Liver (tissue), 9 donors: ENCODE data around the gene GALNT17. TPM values are rescaled to one million over a fixed set of nuclear protein-coding genes. Genes with fewer than 3 reads are reported as not detected.

Experiments
- DNase-seq: peaks from one replicate; pipeline ENCODE4 v3.0.0-alpha.2; 2017; ENCODE audit warnings: low spot score
- H3K27ac ChIP-seq, 2 donors: one replicate each; pipeline ENCODE4 v1.7.0; 2013; ENCODE audit warnings: inconsistent platforms in 2 of 2, low read length in 2 of 2, control low read depth in 1 of 2, low read depth in 1 of 2, mild to moderate bottlenecking in 1 of 2
- H3K27me3 ChIP-seq, 4 donors: one replicate each; pipeline versions ENCODE4 v1.6.1 to v1.7.0; 2013; ENCODE audit warnings: low read length in 3 of 4, inconsistent platforms in 1 of 4, mild to moderate bottlenecking in 1 of 4, moderate library complexity in 1 of 4; ENCODE audit not compliant: control insufficient read depth in 4 of 4, insufficient read depth in 4 of 4
- H3K36me3 ChIP-seq, 4 donors: one replicate each; pipeline versions ENCODE4 v1.6.1 to v1.7.0; 2013; ENCODE audit warnings: low read length in 3 of 4, mild to moderate bottlenecking in 3 of 4, low read depth in 1 of 4, moderate library complexity in 1 of 4; ENCODE audit not compliant: control insufficient read depth in 4 of 4, insufficient read depth in 3 of 4
- H3K4me1 ChIP-seq, 4 donors: one replicate each; pipeline versions ENCODE4 v1.6.1 to v1.7.0; 2013; ENCODE audit warnings: low read length in 3 of 4, mild to moderate bottlenecking in 3 of 4, moderate library complexity in 1 of 4; ENCODE audit not compliant: control insufficient read depth in 4 of 4, insufficient read depth in 4 of 4
- H3K4me3 ChIP-seq, 3 donors: one replicate each; pipeline versions ENCODE4 v1.6.1 to v1.7.0; 2013; ENCODE audit warnings: low read length in 3 of 3, control low read depth in 1 of 3, low read depth in 1 of 3, mild to moderate bottlenecking in 1 of 3
- H3K9ac ChIP-seq, 2 donors: one replicate each; pipeline ENCODE4 v1.7.0; 2013; ENCODE audit warnings: low read length in 2 of 2, mild to moderate bottlenecking in 2 of 2, moderate library complexity in 2 of 2, control low read depth in 1 of 2, low read depth in 1 of 2
- H3K9me3 ChIP-seq, 4 donors: one replicate each; pipeline versions ENCODE4 v1.6.1 to v1.7.0; 2013; ENCODE audit warnings: low read length in 3 of 4; ENCODE audit not compliant: control insufficient read depth in 4 of 4
- EGR1 ChIP-seq, 2 donors: IDR thresholded peaks; 2 replicates each; pipeline ENCODE4 v1.6.1; 2016 to 2018; ENCODE audit warnings: antibody characterized with exemption in 2 of 2, low read depth in 2 of 2
- FOXA1 ChIP-seq: IDR thresholded peaks from 2 replicates; pipeline ENCODE4 v1.6.1; 2016; ENCODE audit warnings: antibody characterized with exemption
- FOXA2 ChIP-seq: IDR thresholded peaks from 2 replicates; pipeline ENCODE4 v1.6.1; 2016; ENCODE audit warnings: antibody characterized with exemption
- HNF4A ChIP-seq, 2 donors: conservative IDR thresholded peaks; 2 replicates each; pipeline ENCODE4 v1.6.1; 2016; ENCODE audit warnings: antibody characterized with exemption in 2 of 2, mild to moderate bottlenecking in 2 of 2
- HNF4G ChIP-seq: IDR thresholded peaks from 2 replicates; pipeline ENCODE4 v1.6.1; 2016; ENCODE audit warnings: antibody characterized with exemption
- JUND ChIP-seq, 2 donors: IDR thresholded peaks; 2 replicates each; pipeline ENCODE4 v1.6.1; 2016; ENCODE audit warnings: antibody characterized with exemption in 2 of 2
- NR2F2 ChIP-seq: IDR thresholded peaks from 2 replicates; pipeline ENCODE4 v1.6.1; 2016; ENCODE audit warnings: antibody characterized with exemption
- RAD21 ChIP-seq, 2 donors: IDR thresholded peaks; 2 replicates each; pipeline ENCODE4 v1.6.1; 2016; ENCODE audit warnings: antibody characterized with exemption in 2 of 2, mild to moderate bottlenecking in 2 of 2
- RXRA ChIP-seq, 2 donors: IDR thresholded peaks; 2 replicates each; pipeline ENCODE4 v1.6.1; 2017 to 2018; ENCODE audit warnings: antibody characterized with exemption in 2 of 2, mild to moderate bottlenecking in 1 of 2
- SP1 ChIP-seq: IDR thresholded peaks from 2 replicates; pipeline ENCODE4 v1.6.1; 2018; ENCODE audit warnings: antibody characterized with exemption, mild to moderate bottlenecking
- TAF1 ChIP-seq: conservative IDR thresholded peaks from 2 replicates; pipeline ENCODE4 v1.6.1; 2016; ENCODE audit warnings: antibody characterized with exemption, mild to moderate bottlenecking
- YY1 ChIP-seq: IDR thresholded peaks from 2 replicates; pipeline ENCODE4 v1.6.1; 2016; ENCODE audit warnings: antibody characterized with exemption, mild to moderate bottlenecking
- WGBS: extraction: QIAGEN DNeasy Blood & Tissue Kit; methylation state at CpG from one replicate; pipeline ENCODE4 v1.1.7; 2013; 5-methylcytosine and 5-hydroxymethylcytosine counted together
- polyA plus RNA-seq, 2 donors: library from polyadenylated mRNA; stranded (reverse) in 1 of 2; unstranded in 1 of 2; fragments of 200-250 nt in 1 of 2; fragments of >200 nt in 1 of 2; fragmentation: Nextera tagmentation in 1 of 2; extraction: Ambion mirVana in 1 of 2; gene quantifications; one replicate each; pipeline versions ENCODE4 v1.2.1 to v1.2.3, GENCODE V29; 2013 to 2015
- total RNA-seq, 2 donors: library from RNA; depleted of rRNA; stranded (reverse); fragments of >200 nt; gene quantifications; one replicate each; pipeline ENCODE4 v1.2.3, GENCODE V29; 2014
- TF ChIP-seq, protein P1 (sequence below): IDR thresholded peaks from 2 replicates; pipeline ENCODE4 v1.6.1; 2016; ENCODE audit warnings: antibody characterized with exemption, mild to moderate bottlenecking
- TF ChIP-seq, protein P2 (sequence below): fragments of 150-350 bp; IDR thresholded peaks from 2 replicates; pipeline ENCODE4 v1.5.1; 2017; ENCODE audit warnings: improper control_type of control experiment, low read depth, low read length; ENCODE audit not compliant: missing input control
- TF ChIP-seq, protein P3 (sequence below): IDR thresholded peaks from 2 replicates; pipeline ENCODE4 v1.6.1; 2016; ENCODE audit warnings: antibody characterized with exemption
- TF ChIP-seq, protein P4 (sequence below): IDR thresholded peaks from 2 replicates; pipeline ENCODE4 v1.6.1; 2016; ENCODE audit warnings: antibody characterized with exemption
- TF ChIP-seq, protein P5 (sequence below): IDR thresholded peaks from 2 replicates; pipeline ENCODE4 v1.6.1; 2016; ENCODE audit warnings: antibody characterized with exemption
- donor health status: healthy.
- donor health status: healthy.
- donor health status: healthy.
- donor health status: healthy.
- donor health status: healthy.

The GALNT17 gene
- total and polyA plus RNA-seq, 4 donors: 0.10 to 0.42 (median 0.37) TPM; not detected in 1

DNA sequence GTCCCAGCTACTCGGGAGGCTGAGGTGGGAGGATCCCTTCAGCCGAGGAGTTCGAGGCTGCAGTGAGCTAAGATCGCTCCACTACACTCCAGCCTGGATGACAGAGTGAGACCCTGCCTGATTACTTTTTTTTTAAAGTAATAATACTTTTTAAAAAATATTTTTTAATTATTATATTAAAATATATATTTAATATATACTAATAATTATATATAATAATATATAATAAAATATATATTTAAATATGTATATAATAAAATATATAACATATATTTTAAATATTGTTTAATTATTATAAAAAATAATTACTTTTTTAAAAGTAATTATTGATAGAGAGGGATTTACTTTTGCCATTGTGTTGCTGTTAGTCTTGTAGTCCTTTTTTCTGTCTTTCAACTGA lies 169.2 kb downstream of the GALNT17 start (continued):
- TF ChIP-seq, protein P1, sequence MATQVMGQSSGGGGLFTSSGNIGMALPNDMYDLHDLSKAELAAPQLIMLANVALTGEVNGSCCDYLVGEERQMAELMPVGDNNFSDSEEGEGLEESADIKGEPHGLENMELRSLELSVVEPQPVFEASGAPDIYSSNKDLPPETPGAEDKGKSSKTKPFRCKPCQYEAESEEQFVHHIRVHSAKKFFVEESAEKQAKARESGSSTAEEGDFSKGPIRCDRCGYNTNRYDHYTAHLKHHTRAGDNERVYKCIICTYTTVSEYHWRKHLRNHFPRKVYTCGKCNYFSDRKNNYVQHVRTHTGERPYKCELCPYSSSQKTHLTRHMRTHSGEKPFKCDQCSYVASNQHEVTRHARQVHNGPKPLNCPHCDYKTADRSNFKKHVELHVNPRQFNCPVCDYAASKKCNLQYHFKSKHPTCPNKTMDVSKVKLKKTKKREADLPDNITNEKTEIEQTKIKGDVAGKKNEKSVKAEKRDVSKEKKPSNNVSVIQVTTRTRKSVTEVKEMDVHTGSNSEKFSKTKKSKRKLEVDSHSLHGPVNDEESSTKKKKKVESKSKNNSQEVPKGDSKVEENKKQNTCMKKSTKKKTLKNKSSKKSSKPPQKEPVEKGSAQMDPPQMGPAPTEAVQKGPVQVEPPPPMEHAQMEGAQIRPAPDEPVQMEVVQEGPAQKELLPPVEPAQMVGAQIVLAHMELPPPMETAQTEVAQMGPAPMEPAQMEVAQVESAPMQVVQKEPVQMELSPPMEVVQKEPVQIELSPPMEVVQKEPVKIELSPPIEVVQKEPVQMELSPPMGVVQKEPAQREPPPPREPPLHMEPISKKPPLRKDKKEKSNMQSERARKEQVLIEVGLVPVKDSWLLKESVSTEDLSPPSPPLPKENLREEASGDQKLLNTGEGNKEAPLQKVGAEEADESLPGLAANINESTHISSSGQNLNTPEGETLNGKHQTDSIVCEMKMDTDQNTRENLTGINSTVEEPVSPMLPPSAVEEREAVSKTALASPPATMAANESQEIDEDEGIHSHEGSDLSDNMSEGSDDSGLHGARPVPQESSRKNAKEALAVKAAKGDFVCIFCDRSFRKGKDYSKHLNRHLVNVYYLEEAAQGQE: no peak
- TF ChIP-seq JUND (IDR thresholded peaks at IDR 0.05) (no peak), FOXA2 (no peak)

DNA sequence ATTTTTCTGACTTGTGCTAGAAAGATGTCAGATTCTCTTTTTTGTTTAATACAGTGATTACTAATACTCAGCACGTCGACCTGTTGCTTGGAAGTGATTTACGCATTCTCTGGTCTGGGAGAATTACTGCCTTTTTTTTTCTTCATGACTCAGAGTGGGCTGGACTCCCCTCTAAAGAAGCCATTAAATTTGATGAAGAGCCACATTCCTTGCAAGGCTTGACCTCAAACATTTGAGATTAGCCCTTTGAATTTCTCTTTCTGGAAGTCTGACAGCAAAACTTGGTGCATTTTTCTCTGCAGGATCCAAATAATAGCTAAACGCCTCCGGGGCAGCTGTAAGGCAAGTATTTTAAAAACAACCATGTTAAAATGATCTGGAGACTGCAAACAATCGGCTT lies 171.6 kb downstream of the GALNT17 start:
- Histone ChIP-seq H3K4me1 (no peaks in the 10 kb centered on the region), H3K27me3 (peaks cover 0 to 4% (median 0%) of the 10 kb centered on the region in 4 donors), H3K36me3 (no peaks in the 10 kb centered on the region), H3K9ac (no peak overlapping the region), H3K9me3 (no peaks in the 10 kb centered on the region), H3K27ac (no peak overlapping the region), H3K4me3 (no peak overlapping the region)
- 60% methylated on average over 6 of the region's 6 CpGs for WGBS
- no peak for DNase-seq
- TF ChIP-seq FOXA2 (no peak), HNF4A (conservative IDR thresholded peaks at IDR 0.05) (no peak), TAF1 (no peak), JUND (IDR thresholded peaks at IDR 0.05) (no peak)
- TF ChIP-seq, protein P2, sequence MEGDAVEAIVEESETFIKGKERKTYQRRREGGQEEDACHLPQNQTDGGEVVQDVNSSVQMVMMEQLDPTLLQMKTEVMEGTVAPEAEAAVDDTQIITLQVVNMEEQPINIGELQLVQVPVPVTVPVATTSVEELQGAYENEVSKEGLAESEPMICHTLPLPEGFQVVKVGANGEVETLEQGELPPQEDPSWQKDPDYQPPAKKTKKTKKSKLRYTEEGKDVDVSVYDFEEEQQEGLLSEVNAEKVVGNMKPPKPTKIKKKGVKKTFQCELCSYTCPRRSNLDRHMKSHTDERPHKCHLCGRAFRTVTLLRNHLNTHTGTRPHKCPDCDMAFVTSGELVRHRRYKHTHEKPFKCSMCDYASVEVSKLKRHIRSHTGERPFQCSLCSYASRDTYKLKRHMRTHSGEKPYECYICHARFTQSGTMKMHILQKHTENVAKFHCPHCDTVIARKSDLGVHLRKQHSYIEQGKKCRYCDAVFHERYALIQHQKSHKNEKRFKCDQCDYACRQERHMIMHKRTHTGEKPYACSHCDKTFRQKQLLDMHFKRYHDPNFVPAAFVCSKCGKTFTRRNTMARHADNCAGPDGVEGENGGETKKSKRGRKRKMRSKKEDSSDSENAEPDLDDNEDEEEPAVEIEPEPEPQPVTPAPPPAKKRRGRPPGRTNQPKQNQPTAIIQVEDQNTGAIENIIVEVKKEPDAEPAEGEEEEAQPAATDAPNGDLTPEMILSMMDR: no peak

DNA sequence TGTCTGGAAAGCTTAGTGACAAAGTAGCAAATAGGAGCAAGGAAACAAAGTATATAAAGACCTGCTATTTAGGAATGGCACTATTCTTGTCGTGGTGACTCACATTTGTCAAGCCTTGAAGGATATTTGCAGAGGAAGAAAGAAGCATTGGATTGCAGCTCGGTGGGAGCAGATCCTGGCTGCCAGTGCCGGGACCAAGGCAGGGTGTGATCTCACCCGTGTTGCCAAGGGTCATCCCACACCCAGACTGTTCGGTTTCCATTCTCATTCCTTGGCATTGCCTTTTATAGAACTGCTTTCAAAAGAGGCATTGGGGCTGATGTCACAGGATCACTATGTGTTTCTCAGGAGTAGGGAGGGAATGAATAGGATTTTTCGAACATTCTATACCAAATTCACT lies 176.2 kb downstream of the GALNT17 start:
- 63% methylated on average over 6 of the region's 6 CpGs for WGBS
- no peak overlapping the region for H3K4me3 ChIP-seq
- no peaks in the 10 kb centered on the region for H3K4me1 ChIP-seq
- no peaks in the 10 kb centered on the region for H3K9me3 ChIP-seq
- no peak overlapping the region for H3K9ac ChIP-seq
- peaks cover 0 to 3% (median 0%) of the 10 kb centered on the region in 4 donors for H3K27me3 ChIP-seq
- no peaks in the 10 kb centered on the region for H3K36me3 ChIP-seq
- H3K27ac ChIP-seq: no peak overlapping the region
- no peak for DNase-seq
- TF ChIP-seq EGR1 (IDR thresholded peaks at IDR 0.05; ENCODE audit: low read depth in 2 of 2): no peak
- no peak for TF ChIP-seq FOXA2
- TF ChIP-seq RXRA (IDR thresholded peaks at IDR 0.05): no peak
- TF ChIP-seq HNF4G: no peak
- no peak for TF ChIP-seq YY1
- TF ChIP-seq RAD21 (IDR thresholded peaks at IDR 0.05): no peak
- TF ChIP-seq, protein P3, sequence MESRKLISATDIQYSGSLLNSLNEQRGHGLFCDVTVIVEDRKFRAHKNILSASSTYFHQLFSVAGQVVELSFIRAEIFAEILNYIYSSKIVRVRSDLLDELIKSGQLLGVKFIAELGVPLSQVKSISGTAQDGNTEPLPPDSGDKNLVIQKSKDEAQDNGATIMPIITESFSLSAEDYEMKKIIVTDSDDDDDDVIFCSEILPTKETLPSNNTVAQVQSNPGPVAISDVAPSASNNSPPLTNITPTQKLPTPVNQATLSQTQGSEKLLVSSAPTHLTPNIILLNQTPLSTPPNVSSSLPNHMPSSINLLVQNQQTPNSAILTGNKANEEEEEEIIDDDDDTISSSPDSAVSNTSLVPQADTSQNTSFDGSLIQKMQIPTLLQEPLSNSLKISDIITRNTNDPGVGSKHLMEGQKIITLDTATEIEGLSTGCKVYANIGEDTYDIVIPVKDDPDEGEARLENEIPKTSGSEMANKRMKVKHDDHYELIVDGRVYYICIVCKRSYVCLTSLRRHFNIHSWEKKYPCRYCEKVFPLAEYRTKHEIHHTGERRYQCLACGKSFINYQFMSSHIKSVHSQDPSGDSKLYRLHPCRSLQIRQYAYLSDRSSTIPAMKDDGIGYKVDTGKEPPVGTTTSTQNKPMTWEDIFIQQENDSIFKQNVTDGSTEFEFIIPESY: no peak
- TF ChIP-seq, protein P2: no peak
- no peak for TF ChIP-seq HNF4A (conservative IDR thresholded peaks at IDR 0.05)
- no peak for TF ChIP-seq TAF1
- TF ChIP-seq, protein P1: no peak
- TF ChIP-seq, protein P4, sequence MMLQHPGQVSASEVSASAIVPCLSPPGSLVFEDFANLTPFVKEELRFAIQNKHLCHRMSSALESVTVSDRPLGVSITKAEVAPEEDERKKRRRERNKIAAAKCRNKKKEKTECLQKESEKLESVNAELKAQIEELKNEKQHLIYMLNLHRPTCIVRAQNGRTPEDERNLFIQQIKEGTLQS: no peak
- no peak for TF ChIP-seq NR2F2
- TF ChIP-seq JUND (IDR thresholded peaks at IDR 0.05): no peak
- TF ChIP-seq SP1: no peak
- TF ChIP-seq FOXA1: no peak
- TF ChIP-seq, protein P5, sequence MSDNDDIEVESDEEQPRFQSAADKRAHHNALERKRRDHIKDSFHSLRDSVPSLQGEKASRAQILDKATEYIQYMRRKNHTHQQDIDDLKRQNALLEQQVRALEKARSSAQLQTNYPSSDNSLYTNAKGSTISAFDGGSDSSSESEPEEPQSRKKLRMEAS: no peak
